SK-N-SH treated with all-trans-retinoic acid at 6 μM for 48 hours (cell line): ENCODE measurements around the gene CAMKK2.

Source experiments
- BACH2 ChIP-seq: fragments of 250-450 bp; sonication (Bioruptor Pico); IDR thresholded peaks from 2 replicates; pipeline ENCODE4 v1.9.0; 2021; ENCODE audit warnings: mild to moderate bottlenecking, borderline replicate concordance
- CREB5 ChIP-seq: fragments of 250-450 bp; sonication (Bioruptor Pico); IDR thresholded peaks from 2 replicates; pipeline ENCODE4 v1.5.1; 2020; ENCODE audit warnings: low read depth, mild to moderate bottlenecking, moderate library complexity
- ZFP30 ChIP-seq: fragments of 450-650 bp; formaldehyde crosslinking; IDR thresholded peaks from 2 replicates; pipeline ENCODE4 v1.5.0; 2022; ENCODE audit warnings: mild to moderate bottlenecking, moderate library complexity

- TF ChIP-seq CREB5 (CRISPR knock-in tag) (no peak), ZFP30 (CRISPR knock-in tag) (no peak), BACH2 (no peak)
Observed at GRCh38 chr12:121218588-121219352, 77.7 kb downstream of the CAMKK2 start.
